ENCODE measurements around the gene PRKAG2.

Gene PRKAG2

DNA sequence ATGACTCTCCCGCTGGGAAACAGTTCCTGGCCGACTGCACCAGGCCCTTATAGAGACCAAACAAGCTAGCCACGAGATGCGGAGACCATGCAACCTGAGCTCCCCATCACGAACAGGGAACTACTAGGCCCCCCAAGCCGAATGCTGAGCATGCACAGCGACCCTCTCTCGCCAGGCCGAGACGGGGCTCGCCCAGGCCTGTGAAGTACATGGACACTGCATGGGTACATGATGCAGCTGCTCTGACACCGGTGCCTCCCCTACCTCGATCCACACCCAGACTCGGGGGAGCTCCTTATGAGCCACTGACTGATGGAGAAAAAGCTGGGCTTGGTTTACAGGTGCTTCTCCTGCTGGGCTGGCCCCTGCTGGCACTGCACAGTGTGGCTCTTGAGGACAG lies 285.0 kb downstream of the PRKAG2 start:
- no peaks in the 10 kb centered on the region for H3F3A ChIP-seq (ENCODE audit: low read depth)
- H3K27me3 ChIP-seq (ENCODE audit: insufficient read depth, low read length, poor library complexity, severe bottlenecking) = no peaks in the 10 kb centered on the region
- no peaks in the 10 kb centered on the region for H3K4me1 ChIP-seq (ENCODE audit: insufficient read depth, low read length, poor library complexity, severe bottlenecking)
- H4K20me1 ChIP-seq (ENCODE audit: insufficient read depth, low read length, poor library complexity, severe bottlenecking) = no peaks in the 10 kb centered on the region
- TF ChIP-seq CTCF (conservative IDR thresholded peaks at IDR 0.05; ENCODE audit: low read length) (no peak), EZH2phosphoT487 (IDR thresholded peaks at IDR 0.05; ENCODE audit: borderline replicate concordance) (no peak)
- no peaks in the 10 kb centered on the region for H3K36me3 ChIP-seq (ENCODE audit: insufficient read depth, low read length)
- no peaks in the 10 kb centered on the region for H3K79me2 ChIP-seq (ENCODE audit: insufficient read depth, low read length)
- H3K4me2 ChIP-seq (ENCODE audit: low read depth, low read length, poor library complexity, severe bottlenecking) = no peak overlapping the region
- no peak overlapping the region for H3K9ac ChIP-seq (ENCODE audit: low read depth, low read length, poor library complexity, severe bottlenecking)
- H2AFZ ChIP-seq (ENCODE audit: low read length) = no peak overlapping the region
- no peak overlapping the region for H3K4me3 ChIP-seq (ENCODE audit: low read length, poor library complexity, severe bottlenecking)
- H3K9me3 ChIP-seq (ENCODE audit: insufficient read depth, low read depth, low read length) = no peaks in the 10 kb centered on the region
- no peaks in the 10 kb centered on the region for H3K9me2 ChIP-seq (replicated peaks; ENCODE audit: low read depth, low read length)

- Histone ChIP-seq H3K27me3 (ENCODE audit: insufficient read depth, low read length, poor library complexity, severe bottlenecking) (no peaks in the 10 kb centered on the region), H3K79me2 (ENCODE audit: insufficient read depth, low read length) (no peaks in the 10 kb centered on the region), H3K36me3 (ENCODE audit: insufficient read depth, low read length) (no peaks in the 10 kb centered on the region), H3F3A (ENCODE audit: low read depth) (no peaks in the 10 kb centered on the region), H3K9me3 (ENCODE audit: insufficient read depth, low read depth, low read length) (no peaks in the 10 kb centered on the region), H3K9me2 (replicated peaks; ENCODE audit: low read depth, low read length) (no peaks in the 10 kb centered on the region), H3K9ac (ENCODE audit: low read depth, low read length, poor library complexity, severe bottlenecking) (no peak overlapping the region), H3K4me2 (ENCODE audit: low read depth, low read length, poor library complexity, severe bottlenecking) (no peak overlapping the region), H2AFZ (ENCODE audit: low read length) (no peak overlapping the region), H4K20me1 (ENCODE audit: insufficient read depth, low read length, poor library complexity, severe bottlenecking) (no peaks in the 10 kb centered on the region), H3K4me3 (ENCODE audit: low read length, poor library complexity, severe bottlenecking) (no peak overlapping the region), H3K4me1 (ENCODE audit: insufficient read depth, low read length, poor library complexity, severe bottlenecking) (no peaks in the 10 kb centered on the region)
- TF ChIP-seq CTCF (conservative IDR thresholded peaks at IDR 0.05; ENCODE audit: low read length) (no peak), EZH2phosphoT487 (IDR thresholded peaks at IDR 0.05; ENCODE audit: borderline replicate concordance) (no peak)
Observed at GRCh38 chr7:151590850-151591771, 285.8 kb downstream of the PRKAG2 start.

- Histone ChIP-seq H3K9ac (ENCODE audit: low read depth, low read length, poor library complexity, severe bottlenecking) (no peak overlapping the region), H3K9me2 (replicated peaks; ENCODE audit: low read depth, low read length) (no peaks in the 10 kb centered on the region), H3K27me3 (ENCODE audit: insufficient read depth, low read length, poor library complexity, severe bottlenecking) (no peaks in the 10 kb centered on the region), H3K9me3 (ENCODE audit: insufficient read depth, low read depth, low read length) (no peaks in the 10 kb centered on the region), H4K20me1 (ENCODE audit: insufficient read depth, low read length, poor library complexity, severe bottlenecking) (no peaks in the 10 kb centered on the region), H3K79me2 (ENCODE audit: insufficient read depth, low read length) (no peaks in the 10 kb centered on the region), H3F3A (ENCODE audit: low read depth) (no peaks in the 10 kb centered on the region), H3K4me2 (ENCODE audit: low read depth, low read length, poor library complexity, severe bottlenecking) (no peak overlapping the region), H3K36me3 (ENCODE audit: insufficient read depth, low read length) (no peaks in the 10 kb centered on the region), H2AFZ (ENCODE audit: low read length) (no peak overlapping the region), H3K4me3 (ENCODE audit: low read length, poor library complexity, severe bottlenecking) (no peak overlapping the region), H3K4me1 (ENCODE audit: insufficient read depth, low read length, poor library complexity, severe bottlenecking) (no peaks in the 10 kb centered on the region)
- no peak for TF ChIP-seq EZH2phosphoT487 (IDR thresholded peaks at IDR 0.05; ENCODE audit: borderline replicate concordance)
- no peak for TF ChIP-seq CTCF (conservative IDR thresholded peaks at IDR 0.05; ENCODE audit: low read length)
Observed at GRCh38 chr7:151590071-151590849, 286.7 kb downstream of the PRKAG2 start.
